Activated naive CD8-positive, alpha-beta T cell treated with anti-CD3 and anti-CD28 coated beads, Interleukin-2, amount 50 U/mL, for 16 hours (primary cell): ENCODE results near the gene FLCN.
"Not testable (repeated sequence)": the region's sequence is repeated elsewhere in the genome, so short reads cannot be mapped to it uniquely, and the experiment has no call there.

Experiments
- DNase-seq: peaks from one replicate; pipeline ENCODE4 v3.0.0-alpha.2; 2020; ENCODE audit warnings: low read depth, low spot score

The FLCN gene, protein sequence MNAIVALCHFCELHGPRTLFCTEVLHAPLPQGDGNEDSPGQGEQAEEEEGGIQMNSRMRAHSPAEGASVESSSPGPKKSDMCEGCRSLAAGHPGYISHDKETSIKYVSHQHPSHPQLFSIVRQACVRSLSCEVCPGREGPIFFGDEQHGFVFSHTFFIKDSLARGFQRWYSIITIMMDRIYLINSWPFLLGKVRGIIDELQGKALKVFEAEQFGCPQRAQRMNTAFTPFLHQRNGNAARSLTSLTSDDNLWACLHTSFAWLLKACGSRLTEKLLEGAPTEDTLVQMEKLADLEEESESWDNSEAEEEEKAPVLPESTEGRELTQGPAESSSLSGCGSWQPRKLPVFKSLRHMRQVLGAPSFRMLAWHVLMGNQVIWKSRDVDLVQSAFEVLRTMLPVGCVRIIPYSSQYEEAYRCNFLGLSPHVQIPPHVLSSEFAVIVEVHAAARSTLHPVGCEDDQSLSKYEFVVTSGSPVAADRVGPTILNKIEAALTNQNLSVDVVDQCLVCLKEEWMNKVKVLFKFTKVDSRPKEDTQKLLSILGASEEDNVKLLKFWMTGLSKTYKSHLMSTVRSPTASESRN

GRCh38 chr17:17237026-17237799 is at the start of gene FLCN:
TSS of gene FLCN (minus strand) at chr17:17237168. CDS start at chr17:17228137, 9,031 bp downstream.
- DNase-seq = peak; percentile 75

DNA sequence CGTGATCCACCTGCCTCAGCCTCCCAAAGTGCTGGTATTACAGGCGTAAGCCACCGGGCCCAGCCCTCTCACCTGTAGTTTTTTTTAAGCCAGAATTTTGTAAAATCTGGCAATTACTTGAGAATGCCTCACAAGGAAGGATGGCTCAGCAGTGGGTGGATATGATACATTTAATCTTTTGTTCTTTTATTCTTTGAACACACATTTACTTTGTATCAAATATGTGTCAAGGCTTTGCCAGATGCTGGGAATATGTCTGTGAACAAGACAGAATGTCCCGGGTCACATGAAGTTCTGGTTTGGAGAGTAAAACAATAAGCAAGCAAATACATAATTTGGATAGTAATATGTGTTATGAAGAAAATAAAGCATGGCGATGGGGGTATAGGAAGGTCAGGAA is 49.0 kb upstream of the FLCN start:
- no peak for DNase-seq

- peak; percentile 94 for DNase-seq
Measured at GRCh38 chr17:17280613-17281549, 43.9 kb upstream of the FLCN start, which contains the start of gene COPS3. TSS of gene COPS3 (minus strand) at chr17:17281246. CDS start at chr17:17281186, 60 bp downstream.

- no peak for DNase-seq
Measured at GRCh38 chr17:17279316-17279715, 42.3 kb upstream of the FLCN start.

DNA sequence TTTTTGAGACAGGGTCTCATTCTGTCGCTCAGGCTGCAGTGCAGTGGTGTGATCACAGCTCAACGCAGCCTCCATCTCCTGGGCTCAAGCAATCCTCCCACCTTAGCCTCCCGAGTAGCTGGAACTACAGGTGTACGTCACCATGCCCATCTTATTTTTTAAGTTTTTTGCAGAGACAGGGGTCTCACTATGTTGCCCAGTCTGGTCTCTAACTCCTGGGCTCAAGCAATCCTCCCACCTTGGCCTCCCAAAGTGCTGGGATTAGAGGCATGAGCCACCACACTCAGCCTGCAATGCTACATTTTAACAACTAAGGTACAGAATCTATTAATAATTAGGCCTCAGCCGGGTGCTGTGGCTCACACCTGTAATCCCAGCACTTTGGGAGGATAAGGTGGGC is 40.5 kb upstream of the FLCN start:
- not testable (repeated sequence) for DNase-seq

DNA sequence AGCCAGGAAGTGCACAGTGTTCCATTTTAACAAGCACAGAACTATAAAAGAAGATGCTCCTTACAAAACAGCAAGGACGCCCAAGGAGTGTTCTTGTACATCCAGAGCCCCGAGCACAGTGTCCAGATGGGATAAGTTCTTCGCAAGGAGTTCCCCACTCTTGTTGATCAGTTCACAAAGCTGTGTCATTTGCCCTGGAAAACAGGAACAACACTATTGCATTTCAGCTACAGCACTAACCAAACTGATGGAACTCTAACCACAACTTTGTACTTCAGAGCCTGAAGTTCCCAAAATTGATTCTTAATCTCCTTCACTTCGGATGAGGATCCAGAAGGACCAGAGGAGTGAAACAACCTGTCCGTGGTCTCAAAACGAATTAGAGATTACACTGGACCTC is 39.0 kb upstream of the FLCN start:
- DNase-seq = no peak

DNA sequence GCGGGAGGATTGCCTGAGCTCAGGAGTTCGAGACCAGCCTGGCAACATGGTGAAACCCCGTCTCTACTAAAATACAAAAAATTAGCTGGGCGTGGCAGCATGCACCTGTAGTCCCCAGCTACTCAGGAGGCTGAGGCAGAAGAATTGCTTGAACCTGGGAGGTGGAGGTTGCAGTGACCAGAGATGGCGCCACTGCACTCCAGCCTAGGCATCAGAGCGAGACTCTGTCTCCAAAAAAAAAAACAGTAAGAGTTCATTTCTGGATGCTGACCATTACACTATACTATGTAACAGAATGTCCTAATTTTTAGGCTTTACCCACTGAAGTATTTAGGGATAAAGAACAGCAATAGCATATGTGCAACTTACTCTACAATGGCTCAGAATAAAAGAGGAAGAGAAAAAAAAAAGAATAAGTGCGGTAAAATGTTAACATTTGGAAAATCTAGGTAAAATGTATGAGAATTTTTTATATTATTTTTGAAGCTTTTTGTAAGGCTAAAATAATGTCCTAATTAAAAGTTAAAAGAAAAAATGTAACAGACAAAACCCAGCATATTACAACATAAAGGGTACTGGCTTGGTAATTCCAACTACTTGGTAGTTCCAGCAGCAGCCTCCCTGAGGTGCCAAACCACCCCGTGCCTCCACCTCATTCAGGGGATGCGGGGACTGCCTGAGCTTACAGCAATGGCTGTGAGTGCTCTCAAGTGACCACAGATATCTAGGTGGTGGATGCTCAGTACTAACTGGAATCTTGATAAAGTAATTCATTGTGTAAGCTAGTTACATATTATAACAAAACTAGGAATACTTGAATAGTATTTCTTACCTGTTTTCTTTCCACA is 33.2 kb upstream of the FLCN start:
- DNase-seq = no peak

GRCh38 chr17:17264430-17264829 is 27.5 kb upstream of the FLCN start:
- DNase-seq = no peak

DNA sequence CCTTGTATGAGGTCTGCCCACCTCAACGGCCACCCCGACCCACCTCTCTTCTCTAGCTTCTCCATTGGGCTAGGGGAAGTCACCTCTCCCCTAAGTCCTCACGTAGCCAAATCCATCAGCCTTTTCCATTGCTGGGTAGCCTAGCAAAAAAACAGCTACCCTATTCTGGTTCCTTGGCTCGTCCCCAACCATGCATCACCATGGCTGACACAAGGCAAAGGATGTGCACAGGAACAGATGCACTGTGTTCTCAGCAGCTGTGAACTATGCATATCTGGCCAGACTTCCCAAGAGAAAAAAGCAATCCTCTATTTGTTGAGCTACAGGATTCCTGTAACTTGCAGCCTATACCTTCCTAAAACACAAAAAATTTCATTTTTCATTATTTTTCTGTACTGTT is 22.0 kb upstream of the FLCN start:
- no peak for DNase-seq

DNA sequence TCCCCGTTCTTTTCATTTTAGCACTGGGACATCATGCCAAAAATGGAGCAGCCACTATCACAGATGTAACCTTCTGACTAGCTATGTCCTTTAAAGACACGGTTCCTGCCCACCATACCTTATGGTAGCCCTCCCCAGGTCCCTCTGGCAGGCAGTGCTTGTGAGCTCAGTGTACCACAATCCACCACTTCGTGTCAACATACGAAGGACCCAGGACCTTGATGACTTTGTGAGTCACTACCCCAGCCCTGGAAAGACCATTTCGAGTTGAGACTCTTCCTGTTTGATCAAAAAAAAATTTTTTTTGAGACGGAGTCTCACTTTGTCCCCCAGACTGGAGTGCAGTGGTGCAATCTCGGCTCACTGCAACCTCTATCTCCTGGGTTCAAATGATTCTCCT is 21.0 kb upstream of the FLCN start:
- DNase-seq = no peak

DNA sequence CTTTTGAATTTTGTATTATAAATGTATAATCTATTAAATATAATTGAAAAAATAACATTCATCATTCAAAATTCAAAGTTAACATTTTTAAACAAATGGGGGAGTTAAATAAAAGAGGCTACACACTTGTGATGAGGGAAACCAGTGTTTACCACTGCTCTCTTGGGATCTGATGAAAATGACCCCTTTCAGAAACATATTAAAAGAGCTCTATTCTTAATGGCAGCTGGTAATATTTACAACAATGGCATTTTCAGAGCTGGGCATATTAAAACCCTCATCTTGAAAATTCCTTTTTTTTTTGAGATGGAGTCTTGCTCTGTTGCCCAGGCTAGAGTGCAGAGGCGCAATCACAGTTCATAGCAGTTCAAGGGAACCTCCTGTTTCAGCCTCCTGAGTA is 19.3 kb upstream of the FLCN start:
- DNase-seq = no peak

DNA sequence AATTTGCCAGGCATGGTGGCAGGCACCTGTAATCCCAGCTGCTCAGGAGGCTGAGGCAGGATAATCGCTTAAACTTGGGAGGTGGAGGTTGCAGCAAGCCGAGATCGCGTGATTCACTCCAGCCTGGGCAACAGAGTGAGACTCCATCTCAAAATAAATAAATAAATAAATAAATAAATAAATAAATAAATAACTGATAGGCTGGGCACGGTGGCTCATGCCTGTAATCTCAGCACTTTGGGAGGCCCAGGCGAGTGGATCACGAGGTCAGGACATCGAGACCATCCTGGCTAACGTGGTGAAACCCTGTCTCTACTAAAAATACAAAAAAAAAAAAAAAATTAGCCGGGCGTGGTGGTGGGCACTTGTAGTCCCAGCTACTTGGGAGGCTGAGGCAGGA is 18.7 kb upstream of the FLCN start:
- not testable (repeated sequence) for DNase-seq

DNA sequence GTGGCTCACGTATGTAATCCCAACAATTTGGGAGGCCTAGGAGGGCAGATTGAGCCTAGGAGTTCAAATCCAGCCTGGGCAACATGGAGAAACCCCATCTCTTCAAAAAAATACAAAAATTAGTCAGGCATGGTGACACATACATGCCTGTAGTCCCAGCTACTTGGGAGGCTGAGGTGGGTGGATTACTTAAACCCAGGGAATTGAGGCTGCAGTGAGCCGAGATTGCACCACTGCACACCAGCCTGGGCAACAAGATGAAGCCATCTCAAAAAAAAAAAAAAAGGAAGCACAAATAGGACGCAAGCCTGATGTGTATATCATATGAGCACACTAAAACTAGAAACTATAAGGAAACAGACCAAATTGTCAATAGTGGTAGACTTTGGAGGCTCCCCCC is 17.1 kb upstream of the FLCN start:
- no peak for DNase-seq

GRCh38 chr17:17253406-17253805 is 16.4 kb upstream of the FLCN start:
- no peak for DNase-seq

DNA sequence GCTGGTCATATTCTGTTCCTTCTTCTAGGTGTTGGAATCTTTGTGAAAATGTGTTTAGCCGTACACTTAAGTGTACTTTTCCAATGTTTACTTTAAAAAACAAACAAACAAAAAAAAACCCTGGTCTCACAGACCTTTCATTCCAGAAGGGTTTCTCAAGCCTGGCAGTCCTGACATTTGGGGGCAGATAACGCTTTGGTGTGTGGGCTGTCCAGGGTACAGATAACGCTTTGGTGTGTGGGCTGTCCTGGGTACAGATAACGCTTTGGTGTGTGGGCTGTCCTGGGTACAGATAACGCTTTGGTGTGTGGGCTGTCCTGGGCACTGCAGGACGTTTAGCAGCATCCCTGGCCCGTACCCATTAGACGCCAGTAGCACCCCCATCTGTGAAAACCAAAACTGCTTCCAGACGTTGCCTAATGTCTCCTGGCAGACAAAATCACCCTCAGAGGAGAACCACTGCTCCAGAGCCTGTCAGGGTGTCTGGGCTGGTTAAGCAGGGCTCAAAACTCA is 15.2 kb upstream of the FLCN start:
- DNase-seq = no peak

- DNase-seq = no peak
Measured at GRCh38 chr17:17246879-17247278, 9.9 kb upstream of the FLCN start.

DNA sequence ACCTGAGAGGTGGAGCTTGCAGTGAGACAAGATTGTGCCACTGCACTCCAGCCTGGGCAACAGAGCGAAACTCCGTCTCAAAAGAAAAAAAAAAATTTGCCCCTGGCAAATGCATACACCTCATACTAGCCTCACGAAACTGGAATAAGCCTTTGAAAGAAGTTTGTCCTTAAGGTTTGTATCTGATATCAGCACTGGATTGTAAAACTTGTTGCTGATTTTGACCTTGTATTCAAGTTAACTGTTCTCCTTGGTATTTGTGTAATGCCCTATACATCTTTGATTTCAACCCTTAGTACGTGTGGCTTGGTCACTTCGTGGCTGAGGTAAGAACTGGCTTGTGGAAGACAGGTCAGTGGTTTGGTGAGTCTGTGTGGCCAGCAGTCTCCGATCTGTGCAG is 6.2 kb upstream of the FLCN start:
- DNase-seq = no peak

- no peak for DNase-seq
Measured at GRCh38 chr17:17242246-17242645, 5.3 kb upstream of the FLCN start.

GRCh38 chr17:17241656-17242055 is 4.7 kb upstream of the FLCN start:
- no peak for DNase-seq

GRCh38 chr17:17239832-17240231 is 2.9 kb upstream of the FLCN start:
- no peak for DNase-seq
